GM19455 (cell line): Measurements from ENCODE around the gene CNTN6.

Experiments used
- ATAC-seq: cut with Tn5 transposase; IDR thresholded peaks from one replicate; pipeline ENCODE4 v1.9.1; 2021; ENCODE audit not compliant: unreplicated experiment

Gene CNTN6

GRCh38 chr3:1400571-1400970, 307.7 kb downstream of the CNTN6 start:
- no peak for ATAC-seq

- no peak for ATAC-seq
Measured at GRCh38 chr3:1404270-1404962, 311.6 kb downstream of the CNTN6 start.

- ATAC-seq = no peak
Measured at GRCh38 chr3:1406250-1406649, 313.4 kb downstream of the CNTN6 start.

GRCh38 chr3:1421577-1421976, 328.8 kb downstream of the CNTN6 start:
- no peak for ATAC-seq

- ATAC-seq = no peak
Measured at GRCh38 chr3:1423566-1424089, 330.8 kb downstream of the CNTN6 start.

- ATAC-seq = no peak
Measured at GRCh38 chr3:1439395-1439794, 346.6 kb downstream of the CNTN6 start.

- no peak for ATAC-seq
Measured at GRCh38 chr3:1442271-1442670, 349.4 kb downstream of the CNTN6 start.

- ATAC-seq = no peak
Measured at GRCh38 chr3:1444195-1444594, 351.4 kb downstream of the CNTN6 start.

GRCh38 chr3:1446531-1446930, 353.7 kb downstream of the CNTN6 start:
- no peak for ATAC-seq

GRCh38 chr3:1447452-1447851, 354.6 kb downstream of the CNTN6 start:
- ATAC-seq = no peak

- no peak for ATAC-seq
Measured at GRCh38 chr3:1448443-1448842, 355.6 kb downstream of the CNTN6 start.
